ENCODE data around the gene SRGAP1.

The SRGAP1 gene

GRCh38 chr12:63907561-63907960 is 63.1 kb downstream of the SRGAP1 start:
- no peak for DNase-seq (ENCODE audit: low spot score)

GRCh38 chr12:63909746-63910145 is 65.2 kb downstream of the SRGAP1 start:
- no peak for DNase-seq (ENCODE audit: low spot score)

- no peak for DNase-seq (ENCODE audit: low spot score)
Measured at GRCh38 chr12:63911341-63911740, 66.8 kb downstream of the SRGAP1 start.

GRCh38 chr12:63912651-63913050 is 68.2 kb downstream of the SRGAP1 start:
- DNase-seq (ENCODE audit: low spot score) = no peak

- no peak for DNase-seq (ENCODE audit: low spot score)
Measured at GRCh38 chr12:63913929-63914328, 69.4 kb downstream of the SRGAP1 start.

- no peak for DNase-seq (ENCODE audit: low spot score)
Measured at GRCh38 chr12:63915105-63915800, 70.8 kb downstream of the SRGAP1 start.

GRCh38 chr12:63916561-63917476 is 72.3 kb downstream of the SRGAP1 start:
- no peak for DNase-seq (ENCODE audit: low spot score)

GRCh38 chr12:63917477-63917862 is 73.0 kb downstream of the SRGAP1 start:
- no peak for DNase-seq (ENCODE audit: low spot score)

GRCh38 chr12:63917864-63918799 is 73.6 kb downstream of the SRGAP1 start:
- DNase-seq (ENCODE audit: low spot score) = peak; percentile 26

GRCh38 chr12:63918800-63919300 is 74.3 kb downstream of the SRGAP1 start:
- no peak for DNase-seq (ENCODE audit: low spot score)

- no peak for DNase-seq (ENCODE audit: low spot score)
Measured at GRCh38 chr12:63919756-63920155, 75.3 kb downstream of the SRGAP1 start.

GRCh38 chr12:63921157-63921556 is 76.7 kb downstream of the SRGAP1 start:
- DNase-seq (ENCODE audit: low spot score) = no peak

GRCh38 chr12:63922474-63922873 is 78.0 kb downstream of the SRGAP1 start:
- no peak for DNase-seq (ENCODE audit: low spot score)

- no peak for DNase-seq (ENCODE audit: low spot score)
Measured at GRCh38 chr12:63924781-63925180, 80.3 kb downstream of the SRGAP1 start.

GRCh38 chr12:63927511-63927910 is 83.0 kb downstream of the SRGAP1 start:
- DNase-seq (ENCODE audit: low spot score) = no peak

GRCh38 chr12:63928305-63928704 is 83.8 kb downstream of the SRGAP1 start:
- DNase-seq (ENCODE audit: low spot score) = no peak

GRCh38 chr12:63929426-63929825 is 84.9 kb downstream of the SRGAP1 start:
- DNase-seq (ENCODE audit: low spot score) = no peak

- DNase-seq (ENCODE audit: low spot score) = no peak
Measured at GRCh38 chr12:63930971-63931370, 86.5 kb downstream of the SRGAP1 start.

- DNase-seq (ENCODE audit: low spot score) = no peak
Measured at GRCh38 chr12:63931703-63932102, 87.2 kb downstream of the SRGAP1 start.

- DNase-seq (ENCODE audit: low spot score) = no peak
Measured at GRCh38 chr12:63934936-63935335, 90.4 kb downstream of the SRGAP1 start.

- no peak for DNase-seq (ENCODE audit: low spot score)
Measured at GRCh38 chr12:63935361-63935760, 90.9 kb downstream of the SRGAP1 start.
